Retinal pigment epithelial cell (primary cell): ENCODE measurements around the gene PPP1CC.

Source experiments
- DNase-seq: peaks from one replicate; pipeline ENCODE4 v3.0.0-alpha.2; 2010; ENCODE audit warnings: low read depth
- H3K4me3 ChIP-seq: 2 replicates; pipeline ENCODE4 v1.5.1; 2011; ENCODE audit warnings: mild to moderate bottlenecking, low read length, control low read depth, moderate library complexity
- CTCF ChIP-seq: conservative IDR thresholded peaks from 2 replicates; pipeline ENCODE4 v1.5.1; 2011; ENCODE audit warnings: low read depth, low read length, control low read depth, inconsistent platforms

Gene PPP1CC

GRCh38 chr12:110680032-110680431 is 62.7 kb downstream of the PPP1CC start:
- no peak for DNase-seq
- TF ChIP-seq CTCF: no peak
- H3K4me3 ChIP-seq: no peak overlapping the region

GRCh38 chr12:110679201-110679600 is 63.5 kb downstream of the PPP1CC start:
- H3K4me3 ChIP-seq: no peak overlapping the region
- DNase-seq: no peak
- no peak for TF ChIP-seq CTCF

GRCh38 chr12:110677982-110678381 is 64.7 kb downstream of the PPP1CC start:
- DNase-seq: no peak
- TF ChIP-seq CTCF: no peak
- no peak overlapping the region for H3K4me3 ChIP-seq

GRCh38 chr12:110677206-110677911 is 65.3 kb downstream of the PPP1CC start:
- no peak for DNase-seq
- TF ChIP-seq CTCF: no peak
- no peak overlapping the region for H3K4me3 ChIP-seq

GRCh38 chr12:110676171-110676570 is 66.5 kb downstream of the PPP1CC start:
- TF ChIP-seq CTCF: no peak
- H3K4me3 ChIP-seq: no peak overlapping the region
- DNase-seq: no peak

- no peak for TF ChIP-seq CTCF
- DNase-seq: no peak
Measured at GRCh38 chr12:110670161-110670701, 72.5 kb downstream of the PPP1CC start.

More at GRCh38 chr12:110670161-110670701, 72.5 kb downstream of the PPP1CC start:
- no peak overlapping the region for H3K4me3 ChIP-seq
